Stimulated activated CD8-positive, alpha-beta memory T cell treated with anti-CD3 and anti-CD28 coated beads, Interleukin-12 subunit alpha, Interleukin-12 subunit beta, amount 100 ng/mL, for 1 hour (primary cell): ENCODE data around the gene AAMP.
"Not testable (repeated sequence)": the region's sequence is repeated elsewhere in the genome, so short reads cannot be mapped to it uniquely, and the experiment has no call there.

Experiments
- DNase-seq: peaks from one replicate; pipeline ENCODE4 v3.0.0-alpha.2; 2020; ENCODE audit warnings: low read depth

Gene AAMP, protein sequence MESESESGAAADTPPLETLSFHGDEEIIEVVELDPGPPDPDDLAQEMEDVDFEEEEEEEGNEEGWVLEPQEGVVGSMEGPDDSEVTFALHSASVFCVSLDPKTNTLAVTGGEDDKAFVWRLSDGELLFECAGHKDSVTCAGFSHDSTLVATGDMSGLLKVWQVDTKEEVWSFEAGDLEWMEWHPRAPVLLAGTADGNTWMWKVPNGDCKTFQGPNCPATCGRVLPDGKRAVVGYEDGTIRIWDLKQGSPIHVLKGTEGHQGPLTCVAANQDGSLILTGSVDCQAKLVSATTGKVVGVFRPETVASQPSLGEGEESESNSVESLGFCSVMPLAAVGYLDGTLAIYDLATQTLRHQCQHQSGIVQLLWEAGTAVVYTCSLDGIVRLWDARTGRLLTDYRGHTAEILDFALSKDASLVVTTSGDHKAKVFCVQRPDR

DNA sequence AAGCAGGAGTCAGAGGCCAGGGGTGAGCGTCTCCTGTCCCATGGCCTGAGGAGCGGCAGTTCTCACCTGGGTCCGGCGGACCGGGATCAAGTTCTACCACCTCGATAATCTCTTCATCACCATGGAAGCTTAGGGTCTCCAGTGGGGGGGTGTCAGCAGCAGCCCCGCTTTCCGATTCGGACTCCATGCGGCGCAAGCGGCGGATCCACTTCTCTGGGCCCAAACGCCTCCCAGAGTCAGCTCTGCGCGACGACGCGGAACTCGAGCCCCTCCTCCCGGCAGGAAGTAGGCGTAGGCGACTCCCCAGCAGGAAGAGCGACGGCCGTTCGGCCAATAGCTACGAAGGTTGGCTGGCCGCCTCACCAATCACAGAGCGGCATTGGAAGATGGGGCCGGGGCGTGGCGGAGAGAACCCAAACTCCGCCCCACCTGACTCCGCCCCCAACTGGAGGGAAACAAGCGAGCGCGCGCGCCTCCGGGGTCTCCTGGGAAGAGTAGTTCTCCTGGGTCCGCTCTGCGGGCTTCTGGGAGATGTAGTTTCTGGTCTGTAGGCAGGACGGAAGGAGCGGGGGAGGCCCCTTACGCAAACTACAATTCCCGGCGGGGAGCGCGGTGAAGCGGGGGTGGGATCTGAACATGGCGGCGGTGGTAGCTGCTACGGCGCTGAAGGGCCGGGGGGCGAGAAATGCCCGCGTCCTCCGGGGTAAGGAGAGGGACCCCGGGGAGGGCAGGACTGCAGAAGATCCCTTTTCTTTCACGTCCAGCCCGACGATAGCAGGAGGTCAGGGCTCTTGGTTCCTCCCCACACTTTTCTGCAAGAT, at the start of gene AAMP, which contains the start of gene PNKD:
Gene AAMP, minus strand, starts transcription at position 238 of the 821 bp plus-strand sequence. Its CDS starts 51 bp downstream, at position 187.
Gene PNKD, plus strand, starts transcription at position 620 of the 821 bp plus-strand sequence. Its CDS starts 17 bp downstream, at position 637.
- peak; percentile 100 for DNase-seq

DNA sequence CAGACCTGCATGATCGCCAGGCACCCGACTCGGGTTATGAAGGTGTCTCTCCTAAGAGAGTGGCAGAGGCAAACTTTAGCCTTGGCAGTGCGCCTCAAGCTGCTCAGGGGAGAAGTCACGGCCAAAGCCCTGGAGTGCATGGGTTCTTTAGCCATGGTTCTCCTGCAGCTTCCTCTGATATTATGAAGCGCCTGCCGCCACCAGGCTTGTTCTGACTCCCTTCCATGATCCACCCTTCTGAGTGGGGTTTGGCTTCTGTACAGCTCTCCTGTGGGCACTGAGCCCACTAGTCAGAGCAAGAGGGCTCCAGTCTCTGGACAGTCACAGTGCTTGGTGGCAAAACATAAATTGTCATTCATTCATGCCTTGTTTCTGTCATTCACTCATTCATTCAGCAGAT, 48.3 kb upstream of the AAMP start:
- no peak for DNase-seq

DNA sequence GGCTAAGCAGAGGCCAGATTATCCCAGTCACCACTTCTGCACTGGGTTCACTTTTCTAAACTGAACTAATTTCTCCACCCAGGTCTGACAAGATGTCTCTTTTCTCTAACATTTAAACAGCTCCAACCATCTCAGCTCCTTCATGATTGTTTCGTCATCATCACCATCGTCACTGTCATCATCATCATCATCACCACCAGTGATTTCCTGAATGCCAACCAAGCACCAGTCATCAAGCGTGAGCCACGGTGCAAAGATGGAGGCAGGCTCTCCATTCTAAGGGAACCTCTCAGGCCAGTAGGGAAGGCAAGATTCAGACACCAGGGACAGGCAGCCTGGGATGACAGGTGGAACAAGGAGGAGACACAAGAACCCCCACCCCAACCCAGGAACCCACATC, 47.9 kb upstream of the AAMP start:
- DNase-seq = no peak

DNA sequence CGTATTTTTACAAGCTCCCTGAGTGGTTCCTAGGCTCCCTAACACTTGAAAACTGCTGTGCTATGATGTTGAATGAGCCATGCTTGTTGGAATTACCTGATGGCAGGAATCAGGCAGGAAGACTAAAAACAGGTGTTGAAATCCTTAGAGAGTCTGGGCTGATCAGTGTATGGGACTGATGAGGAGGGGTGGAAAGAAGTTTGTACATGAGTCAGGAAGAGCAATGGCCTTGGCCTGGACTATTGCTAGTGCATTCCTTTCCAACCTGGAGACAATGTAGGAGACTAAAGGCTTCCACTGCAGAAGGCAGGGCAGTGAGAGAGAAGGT, 47.3 kb upstream of the AAMP start:
- no peak for DNase-seq

DNA sequence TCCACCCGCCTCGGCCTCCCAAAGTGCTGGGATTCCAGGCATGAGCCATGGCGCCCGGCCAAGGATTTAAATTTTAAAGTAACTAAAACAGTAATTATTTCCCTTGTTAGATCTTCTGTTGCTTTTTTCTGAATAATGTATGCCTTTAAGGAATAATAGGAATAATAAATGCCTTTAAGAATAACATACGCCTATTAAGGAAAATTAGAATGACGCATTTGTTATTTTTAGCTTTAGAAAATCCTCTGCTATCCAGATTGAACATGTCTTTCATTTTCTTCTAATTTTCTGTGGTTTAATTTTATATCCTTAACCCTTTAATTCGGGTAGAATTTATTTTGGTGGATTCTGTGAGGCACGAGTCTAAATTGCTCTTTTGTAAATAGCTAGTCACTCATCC, 45.5 kb upstream of the AAMP start:
- DNase-seq = no peak

DNA sequence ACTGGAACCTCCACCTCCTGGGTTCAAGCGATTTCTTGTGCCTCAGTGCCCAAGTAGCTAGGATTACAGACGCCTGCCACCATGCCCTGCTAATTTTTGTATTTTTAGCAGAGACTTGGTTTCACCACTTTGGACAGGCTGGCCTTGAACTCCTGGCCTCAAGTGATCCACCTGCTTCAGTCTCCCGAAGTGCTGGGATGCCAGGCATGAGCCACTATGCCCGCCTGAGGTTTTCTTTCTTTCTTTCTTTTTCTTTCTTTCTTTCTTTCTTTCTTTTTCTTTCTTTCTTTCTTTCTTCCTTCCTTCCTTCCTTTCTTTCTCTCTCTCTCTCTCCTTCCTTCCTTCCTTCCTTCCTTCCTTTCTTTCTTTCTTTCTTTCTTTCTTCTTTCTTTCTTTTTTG, 44.8 kb upstream of the AAMP start:
- DNase-seq = not testable (repeated sequence)

DNA sequence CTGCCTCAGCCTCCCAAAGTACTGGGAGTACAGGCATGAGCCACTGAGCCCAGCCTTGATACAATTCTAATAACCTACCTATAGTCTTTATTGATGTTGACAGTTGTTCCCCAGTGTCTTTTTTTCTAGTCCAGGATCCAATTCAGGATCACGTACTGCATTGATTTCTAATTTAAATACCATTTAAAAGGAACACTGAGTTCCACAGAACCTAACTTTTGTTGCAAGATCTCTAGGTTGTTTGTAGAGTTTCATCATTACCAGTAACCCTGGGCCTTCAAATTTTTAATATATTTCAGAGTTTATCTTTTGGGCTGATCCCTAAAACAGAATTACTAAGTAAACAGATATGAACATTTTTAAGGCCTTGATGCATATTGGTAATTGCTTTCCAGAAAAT, 43.4 kb upstream of the AAMP start:
- no peak for DNase-seq

DNA sequence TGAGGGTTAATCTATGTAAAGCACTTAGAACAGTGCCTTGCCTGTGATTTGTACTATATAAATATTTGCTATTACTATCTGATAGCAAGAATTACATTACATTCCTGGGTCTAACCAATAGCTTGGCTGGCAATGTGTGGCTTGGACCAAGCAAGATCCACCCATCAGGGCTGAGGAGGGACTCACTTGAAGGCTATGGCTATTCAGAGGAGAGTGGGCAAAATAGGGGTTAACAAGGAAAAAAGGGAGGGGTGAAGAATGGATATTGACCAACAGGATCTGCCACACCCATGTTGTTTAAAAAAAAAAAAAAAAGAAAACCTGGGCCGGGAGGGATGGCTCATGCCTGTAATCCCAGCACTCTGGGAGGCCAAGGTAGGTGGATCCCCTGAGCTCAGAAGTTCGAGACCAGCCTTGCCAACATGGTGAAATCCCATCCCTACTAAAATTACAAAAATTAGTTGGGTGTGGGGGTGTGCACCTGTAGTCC, 42.4 kb upstream of the AAMP start:
- no peak for DNase-seq

DNA sequence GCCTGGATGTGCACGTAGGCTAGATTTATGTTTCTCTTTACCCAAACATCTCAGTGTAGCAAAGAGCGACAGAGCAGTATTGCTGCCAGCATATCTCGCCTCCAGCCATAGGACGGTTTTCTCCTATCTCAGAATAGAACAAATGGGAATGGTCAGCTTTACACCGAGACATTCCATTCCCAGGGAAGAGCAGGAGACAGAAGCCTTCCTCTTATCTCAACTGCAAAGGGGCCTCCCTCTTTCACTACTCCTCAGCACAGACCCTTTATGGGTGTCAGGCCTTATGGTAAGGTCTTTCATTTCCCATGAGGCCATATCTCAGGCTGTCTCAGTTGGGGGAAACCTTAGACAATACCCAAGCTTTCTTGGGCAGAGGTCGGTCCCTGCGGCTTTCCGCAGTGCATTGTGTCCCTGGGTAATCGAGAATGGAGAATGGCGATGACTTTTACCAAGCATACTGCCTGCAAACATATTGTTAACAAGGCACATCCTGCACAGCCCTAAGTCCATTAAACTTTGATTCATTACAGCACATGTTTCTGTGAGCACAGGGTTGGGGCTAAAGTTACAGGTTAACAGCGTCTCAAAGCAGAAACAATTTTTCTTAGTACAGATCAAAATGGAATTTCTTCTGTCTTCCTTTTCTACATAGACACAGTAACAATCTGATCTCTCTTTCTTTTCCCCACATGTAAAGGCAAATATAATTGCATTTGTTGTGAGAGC, 41.8 kb upstream of the AAMP start:
- not testable (repeated sequence) for DNase-seq

DNA sequence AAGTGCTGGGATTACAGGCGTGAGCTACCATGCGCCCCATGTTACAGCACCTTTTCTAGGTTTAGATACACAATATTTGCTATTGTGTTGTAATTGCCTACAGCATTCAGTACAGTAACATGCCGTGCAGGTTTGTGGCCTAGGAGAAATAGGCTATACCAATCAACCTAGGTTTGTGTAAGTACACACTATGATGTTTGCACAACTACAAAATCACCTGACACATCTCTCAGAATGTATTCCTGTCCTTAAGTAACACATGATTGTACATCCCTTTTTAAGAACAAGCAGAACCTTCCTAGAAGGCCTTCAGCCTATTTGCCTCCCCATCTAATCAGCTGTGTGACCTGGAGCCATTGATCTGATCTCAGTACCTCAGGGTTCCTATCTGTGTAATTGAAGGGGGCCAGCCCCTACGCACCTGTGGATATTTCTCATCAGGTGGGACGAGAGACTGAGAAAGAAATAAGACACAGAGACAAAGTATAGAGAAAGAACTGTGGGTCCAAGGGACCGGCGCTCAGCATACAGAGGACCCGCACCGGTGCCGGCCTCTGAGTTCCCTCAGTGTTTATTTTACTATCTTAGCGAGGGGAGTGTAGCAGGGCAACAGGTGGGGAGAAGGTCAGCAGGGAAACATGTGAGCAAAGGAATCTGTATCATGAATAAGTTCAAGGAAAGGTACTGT, 41.1 kb upstream of the AAMP start:
- DNase-seq = no peak

DNA sequence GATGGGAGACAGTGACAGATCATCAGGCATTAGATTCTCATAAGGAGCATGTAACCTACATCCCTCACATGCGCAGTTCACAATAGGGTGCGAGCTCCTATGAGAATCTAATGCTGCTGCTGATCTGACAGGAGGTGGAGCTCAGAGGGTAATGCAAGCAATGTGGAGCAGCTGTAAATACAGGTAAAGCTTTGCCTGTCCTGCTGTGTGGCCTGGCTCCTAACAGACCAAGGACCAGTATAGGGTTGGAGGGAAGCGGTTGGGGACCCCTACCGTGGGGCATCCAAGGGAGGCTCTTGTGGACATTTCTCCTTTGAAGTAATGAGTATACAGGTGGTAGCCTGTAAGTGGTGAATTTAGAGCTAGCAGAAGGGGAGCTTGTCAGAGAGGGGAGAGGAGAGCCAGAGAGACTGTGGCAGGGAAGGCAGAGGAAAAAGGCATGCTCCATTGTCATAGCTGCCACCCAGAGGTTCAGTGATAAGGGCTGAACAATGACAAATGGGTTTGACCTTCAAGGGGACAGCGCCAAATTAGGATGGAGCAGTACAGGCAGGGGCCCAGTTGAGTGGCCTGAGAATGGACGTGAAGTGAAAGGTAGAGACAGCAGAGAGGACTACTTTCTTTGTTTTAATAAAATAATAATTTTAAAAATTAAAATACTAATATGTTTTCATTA, 37.6 kb upstream of the AAMP start:
- DNase-seq = no peak

DNA sequence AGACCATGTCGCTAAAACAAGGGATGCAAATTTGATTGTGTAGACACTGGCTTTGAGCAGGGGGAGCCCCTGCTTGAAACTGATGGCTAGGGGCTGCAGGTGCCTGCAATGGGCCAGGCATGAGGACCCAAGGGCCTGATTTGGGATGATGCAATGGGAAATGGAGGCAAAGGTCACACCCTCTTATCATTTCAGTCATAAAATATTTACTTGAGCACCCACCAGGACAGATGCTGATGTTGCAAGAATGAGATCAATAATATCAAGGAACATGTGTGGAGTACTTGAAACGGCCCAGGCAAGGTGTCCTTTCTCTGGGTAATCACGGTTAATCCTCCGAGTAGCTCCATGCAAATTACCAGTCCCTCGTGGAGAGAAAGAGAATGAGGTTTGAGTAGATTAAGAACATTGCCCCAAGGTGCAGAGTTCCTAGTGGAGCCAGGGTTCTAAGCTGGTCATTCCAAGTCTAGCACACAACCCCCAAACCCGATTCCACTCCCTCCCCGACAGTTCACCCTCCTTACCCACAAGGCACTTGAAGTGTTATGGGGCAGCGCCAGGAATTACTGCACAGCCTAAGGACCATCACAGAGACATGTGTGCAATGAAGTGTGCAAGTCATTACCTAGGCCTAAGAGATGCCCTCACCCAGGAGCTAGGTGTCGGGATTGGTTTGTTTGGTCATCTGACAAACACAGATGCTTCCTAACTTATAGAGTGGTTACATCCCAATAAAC, 36.4 kb upstream of the AAMP start:
- no peak for DNase-seq

DNA sequence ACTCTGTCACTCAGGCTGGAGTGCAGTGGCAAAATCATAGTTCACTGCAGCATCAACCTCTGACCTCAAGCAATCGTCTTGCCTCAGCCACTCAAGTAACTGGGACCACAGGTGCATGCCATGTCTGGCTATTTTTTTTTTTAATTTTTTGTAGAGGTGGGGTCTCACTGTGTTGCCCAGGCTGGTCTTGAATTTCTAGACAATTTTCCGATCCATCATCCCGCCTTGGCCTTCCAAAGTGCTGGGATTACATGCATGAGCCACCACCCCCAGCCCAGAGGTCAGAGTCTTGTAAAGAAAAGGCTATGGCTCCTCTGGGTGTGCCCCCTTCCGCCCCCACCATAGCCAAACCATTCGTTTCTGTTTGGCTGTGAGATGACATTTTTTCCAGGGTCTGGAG, 35.4 kb upstream of the AAMP start:
- no peak for DNase-seq

DNA sequence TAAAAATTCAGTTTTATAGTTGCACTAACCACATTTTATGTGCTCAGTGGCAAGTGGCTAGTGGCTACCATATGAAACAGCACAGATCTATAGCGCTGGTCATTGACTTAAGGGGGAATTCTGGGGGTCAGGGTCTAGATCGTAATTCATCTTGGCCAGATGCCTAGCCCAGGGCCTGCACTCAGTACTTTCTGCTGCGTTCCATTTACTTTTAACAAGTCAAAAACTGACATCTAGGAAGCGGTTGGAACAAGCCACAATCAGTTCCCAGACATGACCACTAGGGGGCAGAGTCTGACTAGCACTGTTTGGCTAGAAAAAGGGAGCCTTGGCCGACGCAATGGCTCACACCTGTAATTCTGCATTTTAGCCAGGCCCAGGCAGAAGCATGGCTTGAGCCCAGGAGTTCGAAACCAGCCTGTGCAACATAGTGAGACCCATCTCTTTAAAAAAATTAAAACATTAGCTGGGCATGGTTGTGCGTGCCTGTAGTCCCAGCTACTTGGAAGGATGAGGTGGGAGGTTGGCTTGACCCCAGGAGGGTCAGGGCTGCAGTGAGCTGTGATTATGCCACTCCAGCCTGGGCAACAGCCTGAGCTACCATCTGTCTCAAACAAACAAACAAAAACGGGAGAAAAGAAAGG, 31.4 kb upstream of the AAMP start:
- peak; percentile 82 for DNase-seq

DNA sequence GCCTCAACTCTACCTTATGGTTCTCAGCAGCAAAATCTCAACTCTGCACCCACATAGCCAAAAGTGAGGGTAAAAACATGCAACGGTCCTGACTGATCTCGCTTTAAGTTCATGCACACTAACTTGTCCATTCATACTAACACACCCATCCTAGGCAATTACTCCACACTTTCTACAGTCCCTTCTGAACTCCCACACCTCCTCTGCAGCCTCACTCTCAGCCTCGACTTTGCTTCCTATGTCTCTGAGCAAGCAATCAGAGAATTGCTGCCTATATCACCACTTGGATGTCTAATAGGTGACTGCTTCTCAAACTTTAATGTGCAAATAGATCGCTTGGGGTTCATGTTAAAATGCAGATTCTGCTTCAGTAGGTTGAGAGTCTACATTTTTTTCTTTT, 30.2 kb upstream of the AAMP start:
- DNase-seq = no peak

DNA sequence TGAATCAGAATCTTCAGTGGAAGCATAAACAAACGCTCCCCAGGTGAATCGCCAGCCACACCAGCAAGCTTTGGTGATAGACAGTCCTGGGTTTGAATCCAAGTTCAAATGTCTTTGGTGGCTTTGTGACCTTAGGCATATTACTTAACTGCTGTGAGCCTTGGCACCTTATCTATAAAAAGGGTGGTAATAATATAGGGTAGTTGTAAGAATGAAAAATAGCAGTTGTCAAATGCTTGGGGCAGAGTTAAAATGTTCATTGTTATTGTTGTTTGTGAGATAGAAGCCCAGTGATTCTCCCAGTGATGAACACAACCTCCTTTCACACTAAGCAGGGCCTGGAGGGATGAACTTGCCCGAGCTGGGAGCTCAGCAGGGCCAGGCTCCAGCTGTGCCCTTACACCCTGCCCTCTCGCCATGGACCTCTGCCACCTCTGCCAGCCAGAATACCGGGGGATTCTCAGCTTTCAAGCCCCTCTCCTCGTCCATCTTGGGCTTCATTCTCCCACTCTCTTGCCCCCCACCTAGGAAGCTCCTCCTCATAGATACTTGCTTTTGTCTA, 28.5 kb upstream of the AAMP start:
- no peak for DNase-seq

DNA sequence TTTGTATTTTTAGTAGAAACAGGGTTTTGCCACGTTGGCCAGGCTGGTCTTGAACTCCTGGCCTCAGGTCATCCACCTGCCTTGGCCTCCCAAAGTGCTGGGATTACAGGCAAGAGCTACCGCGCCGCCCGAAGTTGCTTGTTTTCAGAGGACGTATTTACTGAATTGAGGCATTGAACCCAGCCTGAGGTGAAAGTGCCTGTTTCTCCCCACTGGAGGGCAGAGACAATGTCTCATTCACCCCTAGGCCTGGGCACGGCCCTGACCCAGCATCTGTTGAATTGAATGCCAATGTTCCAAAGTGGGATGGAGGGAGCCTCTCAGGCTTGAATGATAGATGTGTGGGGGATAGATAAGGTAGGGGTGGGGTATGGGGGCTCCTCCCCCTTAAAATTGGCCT, 26.9 kb upstream of the AAMP start:
- DNase-seq = no peak

DNA sequence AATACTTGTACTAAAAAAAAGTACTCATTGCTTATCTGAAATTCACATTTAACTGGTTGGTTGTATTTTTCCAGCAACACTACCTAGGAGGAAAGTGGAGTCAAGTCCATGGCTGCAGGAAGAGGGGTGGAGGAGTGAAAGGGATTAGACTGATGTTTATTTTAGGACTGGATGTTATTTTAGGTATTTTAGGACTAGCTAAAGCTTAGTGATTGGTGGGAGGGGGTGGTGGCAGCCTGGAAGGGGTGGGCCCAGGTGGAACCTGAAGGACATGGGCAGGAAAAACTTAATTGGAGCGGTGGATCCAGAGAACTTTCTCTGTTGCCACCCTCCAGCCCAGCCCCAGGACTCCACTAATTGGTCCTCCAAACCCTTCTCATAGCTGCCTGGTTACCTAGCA, 26.3 kb upstream of the AAMP start:
- DNase-seq = no peak

DNA sequence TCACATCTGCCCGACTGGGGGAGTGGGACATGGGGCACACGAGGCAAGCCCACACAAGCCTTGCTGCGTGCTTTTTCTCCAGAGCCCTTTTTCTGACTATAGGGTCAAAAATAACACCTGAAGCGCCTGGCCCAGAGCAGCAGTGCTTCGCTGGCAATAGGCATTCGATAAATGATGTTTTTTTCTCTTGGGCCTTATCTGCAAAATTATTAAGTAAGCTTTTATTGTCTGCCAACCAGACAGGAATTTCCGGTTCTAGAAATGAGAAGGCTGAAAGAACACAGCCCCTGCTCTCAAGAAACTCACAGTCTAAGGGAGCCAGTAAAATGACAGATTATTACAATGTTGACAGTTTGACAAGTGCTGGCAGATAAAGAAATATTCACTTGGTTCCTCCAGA, 25.1 kb upstream of the AAMP start:
- no peak for DNase-seq
